GM21825 (cell line): ENCODE measurements around the gene KRT33A.

Source experiments
- ATAC-seq: cut with Tn5 transposase; IDR thresholded peaks from one replicate; pipeline ENCODE4 v1.9.1; 2021; ENCODE audit warnings: mild to moderate bottlenecking, moderate library complexity; ENCODE audit not compliant: unreplicated experiment

Gene KRT33A

DNA sequence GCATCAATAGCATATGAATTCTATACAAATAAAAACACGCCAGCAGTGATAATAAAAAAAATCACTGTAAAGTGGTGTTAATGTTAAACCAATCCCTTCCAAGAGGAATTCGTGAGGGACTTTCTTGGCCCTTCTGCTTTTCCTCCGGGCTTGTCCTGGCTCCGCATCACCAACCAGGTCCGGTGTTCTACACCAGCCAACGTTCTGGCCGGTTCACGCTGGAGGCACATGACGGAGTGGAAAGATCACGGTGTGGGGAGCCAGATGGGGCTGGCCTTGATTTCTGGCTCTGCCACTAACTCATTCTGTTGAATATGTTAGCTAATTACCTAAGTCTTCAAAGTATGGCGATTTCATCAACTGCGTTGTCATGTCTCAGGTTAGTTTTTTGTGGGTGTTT lies 46.5 kb downstream of the KRT33A start:
- ATAC-seq = no peak

DNA sequence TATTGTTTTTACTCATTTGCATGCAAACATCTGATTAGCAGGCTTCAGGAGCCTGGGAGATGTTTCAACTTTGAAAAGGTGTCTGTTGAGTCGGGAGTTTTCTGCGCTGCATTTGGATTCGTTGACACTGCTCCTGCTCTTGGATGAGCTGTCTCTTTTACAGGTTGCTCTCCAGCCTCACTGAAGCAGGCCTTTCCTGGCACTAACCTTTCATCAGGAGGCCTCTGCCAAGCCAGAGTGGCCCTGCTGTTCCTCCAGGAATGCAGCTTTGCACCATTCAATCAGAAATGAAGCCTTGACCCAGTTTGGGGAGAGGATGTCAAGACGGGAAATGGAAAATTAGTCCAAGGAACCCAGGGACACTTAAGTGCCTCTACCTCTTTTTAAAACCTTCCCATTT lies 47.6 kb downstream of the KRT33A start:
- no peak for ATAC-seq

DNA sequence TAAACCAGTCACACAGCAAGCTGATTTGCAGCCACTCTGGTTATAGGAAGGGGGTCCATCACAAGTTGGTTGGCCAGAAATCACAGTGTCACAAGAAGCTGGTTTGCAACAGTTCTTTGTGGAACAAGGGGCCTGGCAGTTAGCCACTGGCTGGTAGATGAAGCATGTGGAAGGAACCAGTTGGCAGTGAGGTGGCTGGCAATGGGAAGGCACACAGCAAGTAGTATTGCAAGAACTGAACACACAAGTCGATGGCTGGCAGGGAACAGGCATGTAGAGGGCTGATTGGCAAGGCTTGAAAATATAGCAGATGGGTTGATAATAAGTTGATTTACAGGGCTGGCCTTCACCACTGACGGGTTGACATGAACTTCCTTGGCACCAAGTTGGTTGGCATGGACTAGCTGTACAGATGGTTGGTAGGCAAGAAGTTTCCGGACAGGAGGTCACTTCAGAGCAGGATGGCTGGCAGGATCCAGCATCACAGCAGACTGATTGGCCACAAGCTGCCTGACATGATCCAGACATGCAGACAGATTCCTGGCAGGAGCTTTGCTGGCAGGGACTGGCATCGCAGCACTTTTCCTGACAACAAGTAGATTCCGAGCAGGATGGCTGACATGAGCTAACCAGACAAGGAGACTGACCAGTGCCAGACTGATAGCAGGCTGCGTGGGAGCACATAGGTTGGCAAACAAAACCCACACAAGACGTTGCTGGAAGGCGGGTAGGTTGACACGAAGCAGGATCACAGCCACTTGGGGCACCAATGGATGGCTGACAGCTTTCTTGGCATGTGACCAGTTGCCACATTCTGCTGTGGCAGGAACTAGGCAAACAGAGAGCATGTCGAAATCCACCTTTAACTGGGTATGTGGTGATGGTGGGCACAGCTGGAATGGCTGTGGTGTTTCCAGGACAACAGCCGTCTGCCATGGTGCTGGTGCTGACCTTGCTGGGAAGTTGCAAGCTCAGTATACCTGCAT lies 48.4 kb downstream of the KRT33A start, which contains the start of gene KRTAP29-1:
Gene KRTAP29-1, minus strand, starts transcription at position 936 of the 986 bp plus-strand sequence. Its CDS starts 0 bp downstream, at position 936.
- no peak for ATAC-seq

DNA sequence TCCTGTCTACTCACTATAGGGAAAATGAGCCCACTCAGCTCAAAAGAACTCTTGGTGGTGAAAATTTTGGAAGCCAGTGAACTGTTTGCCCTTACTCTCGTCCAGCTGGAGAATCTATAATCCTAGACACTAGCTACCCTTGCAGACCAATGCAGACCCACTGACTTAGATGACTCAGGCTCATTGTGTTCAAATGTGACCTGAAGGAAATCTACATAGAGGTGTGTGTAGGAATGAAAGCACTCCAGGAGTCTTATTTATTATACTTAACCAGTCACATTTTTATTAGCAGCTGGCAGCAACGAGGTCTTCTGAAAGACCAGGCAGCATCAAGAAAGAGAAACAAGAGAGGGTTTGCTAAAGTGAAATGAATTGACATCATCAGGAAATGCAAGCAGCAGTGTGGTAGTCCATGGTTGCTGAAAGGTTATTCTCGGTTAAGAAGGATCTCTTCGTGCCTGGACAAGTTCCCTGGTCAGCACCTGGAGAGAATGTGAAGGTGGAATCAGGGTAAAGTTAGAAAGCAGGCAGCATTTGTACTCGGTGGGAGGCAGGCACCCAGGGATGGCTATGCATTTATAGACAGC lies 49.3 kb downstream of the KRT33A start:
- ATAC-seq = no peak

DNA sequence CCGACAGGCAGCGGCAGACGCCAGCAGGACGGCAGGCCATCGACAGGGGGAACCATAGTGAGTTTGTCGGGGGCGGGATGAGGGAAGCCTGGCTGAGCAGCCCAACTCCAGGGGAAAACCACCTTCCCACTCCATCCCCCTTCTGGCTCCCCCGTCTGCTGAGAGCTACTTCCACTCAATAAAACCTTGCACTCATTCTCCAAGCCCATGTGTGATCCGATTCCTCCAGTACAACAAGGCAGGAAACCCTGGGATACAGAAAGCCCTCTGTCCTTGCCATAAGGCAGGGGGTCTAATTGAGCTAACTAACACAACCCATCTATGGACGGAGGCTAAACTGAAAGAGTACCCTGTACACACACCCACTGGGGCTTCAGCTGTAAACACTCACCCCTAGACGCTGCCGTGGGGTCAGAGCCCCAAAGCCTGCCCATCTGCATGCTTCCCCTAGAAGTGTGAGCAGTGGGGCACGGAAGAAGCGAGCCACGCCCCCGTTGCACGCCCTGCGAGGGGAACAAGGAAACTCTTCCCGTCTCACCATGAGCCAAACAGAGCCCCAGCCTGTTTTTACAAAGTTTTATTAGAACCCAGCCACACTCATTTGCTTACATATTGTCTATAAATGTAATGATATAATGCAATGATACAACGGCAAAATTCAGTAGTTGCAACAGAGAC lies 52.0 kb downstream of the KRT33A start:
- no peak for ATAC-seq

DNA sequence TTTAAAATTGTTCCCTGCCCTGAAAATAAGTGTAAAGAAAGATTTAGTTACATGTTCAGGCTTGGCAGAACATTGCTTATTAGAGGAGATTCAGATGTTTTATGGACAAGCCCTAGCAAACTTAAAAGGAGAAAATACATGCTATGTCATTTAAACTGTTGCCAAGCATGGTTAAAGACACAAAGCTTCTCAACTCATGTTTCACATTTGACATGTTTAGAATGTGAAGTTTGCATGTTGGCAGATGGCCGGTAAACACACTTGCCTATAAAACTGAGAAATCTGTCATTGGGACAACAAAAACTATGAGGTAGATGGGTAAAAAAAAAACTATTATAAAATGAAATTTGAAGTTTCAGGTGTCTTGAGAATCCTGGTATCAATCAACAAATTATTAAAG lies 53.8 kb downstream of the KRT33A start:
- ATAC-seq = no peak
